T-helper 9 cell (primary cell): ENCODE data around the gene SERPING1.

ENCODE experiments used
- DNase-seq: peaks from one replicate; pipeline ENCODE4 v3.0.0-alpha.2; 2020

The SERPING1 gene

GRCh38 chr11:57597916-57598830, 688 bp downstream of the SERPING1 start:
- DNase-seq: no peak

DNA sequence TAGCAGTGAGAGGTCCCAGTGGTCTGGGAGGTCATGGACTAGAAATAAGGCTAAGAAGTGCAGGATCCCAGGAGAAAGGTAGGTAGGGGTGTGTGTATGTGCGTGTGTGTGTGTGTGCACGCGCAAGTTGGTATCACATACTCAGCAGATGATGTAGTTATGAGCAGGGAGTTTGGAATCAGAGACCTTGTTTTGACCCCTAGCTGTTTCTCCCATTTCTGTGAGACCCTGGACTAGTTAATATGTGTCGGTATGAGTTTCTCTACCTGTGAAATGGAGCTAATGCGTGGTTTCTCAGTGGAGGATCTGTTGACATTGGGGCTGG, 1.3 kb downstream of the SERPING1 start:
- no peak for DNase-seq

- DNase-seq: no peak
Observed at GRCh38 chr11:57599381-57599780, 1.9 kb downstream of the SERPING1 start.

- no peak for DNase-seq
Observed at GRCh38 chr11:57601297-57601696, 3.8 kb downstream of the SERPING1 start.

DNA sequence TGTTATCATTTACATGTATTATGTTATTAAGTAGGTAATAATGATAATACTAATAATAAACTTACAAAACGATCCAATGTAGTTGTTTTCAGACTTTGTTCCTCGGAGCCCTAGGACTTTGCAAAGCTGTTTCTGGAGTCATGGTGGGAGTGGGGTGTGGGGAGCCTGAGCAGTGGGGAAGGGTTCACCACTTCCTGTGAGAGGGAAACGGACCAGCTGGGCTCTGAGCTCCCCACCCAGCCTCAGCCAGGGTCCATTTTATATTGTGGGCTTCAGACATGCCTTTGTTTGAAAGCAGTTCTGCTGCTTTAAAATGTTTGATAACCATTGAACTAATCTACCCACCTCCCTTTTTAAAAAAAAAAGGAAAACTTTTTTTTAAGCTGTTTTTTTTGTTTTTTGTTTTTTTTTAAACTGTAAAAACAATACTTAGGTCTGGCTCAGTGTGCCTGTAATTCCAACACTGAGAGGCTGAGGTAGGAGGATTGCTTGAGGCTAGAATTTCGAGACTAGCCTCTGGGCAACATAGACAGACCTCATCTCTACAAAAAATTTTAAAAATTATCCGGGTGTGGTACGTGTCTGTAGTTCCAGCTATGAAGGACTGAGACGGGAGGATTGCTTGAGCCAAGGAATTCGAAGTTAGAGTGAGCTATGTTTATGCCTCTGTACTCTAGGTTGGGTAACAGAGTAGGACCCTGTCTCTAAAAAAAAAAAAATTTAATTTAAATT, 7.0 kb downstream of the SERPING1 start:
- DNase-seq: no peak

DNA sequence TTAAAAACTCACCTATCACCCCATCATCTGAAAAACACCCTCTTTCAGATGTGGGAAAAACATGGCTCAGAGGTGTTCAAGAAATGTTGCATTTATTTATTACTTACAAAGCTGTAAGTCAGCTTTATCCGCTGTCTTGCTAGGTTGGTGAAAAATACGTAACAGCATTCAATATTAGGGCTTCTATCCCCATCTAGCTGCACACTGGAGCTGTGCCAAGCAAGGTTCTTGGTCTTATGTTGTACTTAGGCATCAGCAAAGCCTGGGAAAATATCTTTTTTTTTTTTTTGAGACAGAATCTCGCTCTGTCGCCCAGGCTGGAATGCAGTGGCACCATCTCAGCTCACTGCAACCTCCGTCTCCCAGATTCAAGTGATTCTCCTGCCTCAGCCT, 7.5 kb downstream of the SERPING1 start:
- no peak for DNase-seq

DNA sequence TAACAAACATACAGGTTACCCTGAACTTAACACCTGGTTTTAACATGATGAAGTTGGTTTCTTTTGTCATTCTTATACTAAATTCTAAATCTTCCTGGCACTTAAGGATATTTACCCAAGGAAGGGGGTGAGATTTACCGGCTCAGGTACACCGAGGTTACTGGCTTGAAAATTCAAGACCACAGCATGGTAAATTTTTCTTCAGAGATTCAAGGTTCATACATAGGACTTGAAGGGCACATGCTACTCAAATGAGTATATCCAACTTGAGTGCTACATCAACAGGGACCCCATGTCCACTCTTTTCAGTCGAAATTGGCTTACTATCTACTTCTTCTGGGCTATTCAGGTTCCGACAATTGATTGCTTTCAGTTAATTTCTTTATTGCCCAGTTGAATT, 12.7 kb downstream of the SERPING1 start:
- no peak for DNase-seq

DNA sequence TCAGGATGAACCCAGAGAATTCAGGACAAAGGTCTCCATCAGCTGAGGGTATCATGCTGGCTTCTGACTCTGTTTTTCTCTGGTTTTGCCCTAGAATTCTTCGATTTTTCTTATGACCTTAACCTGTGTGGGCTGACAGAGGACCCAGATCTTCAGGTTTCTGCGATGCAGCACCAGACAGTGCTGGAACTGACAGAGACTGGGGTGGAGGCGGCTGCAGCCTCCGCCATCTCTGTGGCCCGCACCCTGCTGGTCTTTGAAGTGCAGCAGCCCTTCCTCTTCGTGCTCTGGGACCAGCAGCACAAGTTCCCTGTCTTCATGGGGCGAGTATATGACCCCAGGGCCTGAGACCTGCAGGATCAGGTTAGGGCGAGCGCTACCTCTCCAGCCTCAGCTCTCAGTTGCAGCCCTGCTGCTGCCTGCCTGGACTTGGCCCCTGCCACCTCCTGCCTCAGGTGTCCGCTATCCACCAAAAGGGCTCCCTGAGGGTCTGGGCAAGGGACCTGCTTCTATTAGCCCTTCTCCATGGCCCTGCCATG, 16.8 kb downstream of the SERPING1 start:
- no peak for DNase-seq

GRCh38 chr11:57615308-57615707, 17.8 kb downstream of the SERPING1 start:
- DNase-seq: no peak

- DNase-seq: no peak
Observed at GRCh38 chr11:57616595-57616994, 19.1 kb downstream of the SERPING1 start.

DNA sequence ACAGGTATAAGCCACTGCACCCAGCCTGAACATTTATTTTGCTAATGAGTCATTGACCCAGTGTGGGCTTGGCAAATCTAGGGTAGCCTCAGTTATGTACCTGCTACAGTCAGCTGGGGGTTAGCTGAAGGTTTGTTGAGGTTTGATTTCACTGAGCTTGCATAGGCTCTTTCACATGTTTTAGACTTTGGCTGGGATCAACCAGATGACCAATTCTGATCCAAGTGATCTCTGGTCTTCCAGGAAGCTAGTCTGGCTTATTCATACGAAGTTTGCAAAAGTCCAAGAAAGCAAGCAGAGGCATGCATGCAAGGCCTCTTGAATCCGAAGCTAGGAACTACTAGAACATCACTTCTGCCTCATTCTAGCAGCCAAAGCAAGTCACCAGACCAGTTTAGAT, 21.0 kb downstream of the SERPING1 start:
- DNase-seq: no peak

GRCh38 chr11:57619331-57619730, 21.8 kb downstream of the SERPING1 start:
- no peak for DNase-seq

- no peak for DNase-seq
Observed at GRCh38 chr11:57620467-57620866, 23.0 kb downstream of the SERPING1 start.

DNA sequence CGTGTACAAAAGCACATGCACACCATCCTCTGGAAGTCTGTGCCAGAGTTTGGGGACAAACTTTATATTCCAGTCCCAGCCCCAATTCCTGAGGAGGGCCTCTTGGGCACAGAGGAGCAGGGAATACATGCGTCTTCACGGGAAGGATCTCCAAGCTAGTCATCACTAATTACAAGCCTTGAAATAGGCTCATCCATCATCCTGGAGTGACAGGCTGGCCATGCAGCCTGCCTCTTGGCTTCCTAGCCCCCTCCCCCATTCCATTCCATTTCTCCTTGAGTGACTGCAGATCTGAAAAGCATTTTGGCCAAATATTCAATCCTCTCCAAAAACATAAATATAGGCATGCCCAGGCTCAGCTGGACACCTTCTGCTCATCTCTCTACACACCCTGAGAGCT, 24.8 kb downstream of the SERPING1 start:
- no peak for DNase-seq

DNA sequence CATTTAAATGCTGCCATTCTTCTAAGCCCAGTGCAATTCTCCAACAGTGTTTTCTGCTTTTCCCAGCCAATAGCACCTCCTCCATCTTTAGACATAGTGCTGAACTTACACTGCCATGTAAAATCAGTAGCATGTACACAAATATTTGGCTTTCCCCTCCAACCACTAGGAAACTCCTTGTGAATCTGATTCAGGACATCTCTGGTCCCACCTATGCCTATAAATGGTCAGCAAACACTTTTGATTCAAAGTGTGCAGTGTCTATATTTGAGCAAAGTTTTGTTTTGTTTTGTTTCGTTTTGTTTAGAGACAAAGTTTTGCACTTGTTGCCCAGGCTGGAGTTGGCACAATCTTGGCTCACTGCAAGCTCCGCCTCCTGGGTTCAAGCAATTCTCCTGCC, 27.4 kb downstream of the SERPING1 start:
- DNase-seq: no peak

DNA sequence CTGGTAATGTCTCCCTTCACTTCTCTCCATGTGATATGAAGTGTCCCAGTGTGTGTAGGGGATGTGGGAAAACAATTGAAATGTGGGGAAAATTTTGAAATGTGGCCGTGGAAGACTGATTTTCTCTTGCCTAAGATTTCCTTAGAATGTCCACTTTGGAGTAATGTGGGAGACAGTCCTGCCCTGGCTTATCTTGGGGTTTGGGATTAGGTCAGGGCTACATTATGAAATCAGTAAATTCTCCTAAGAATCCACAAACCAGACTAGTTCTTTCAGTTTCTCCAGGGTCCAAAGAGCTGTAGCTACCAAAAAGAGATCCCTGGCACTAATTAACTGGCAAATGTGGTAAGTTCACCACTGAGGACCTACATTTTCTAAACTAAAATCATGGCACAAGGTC, 29.4 kb downstream of the SERPING1 start:
- no peak for DNase-seq

- DNase-seq: no peak
Observed at GRCh38 chr11:57630171-57630570, 32.7 kb downstream of the SERPING1 start.

DNA sequence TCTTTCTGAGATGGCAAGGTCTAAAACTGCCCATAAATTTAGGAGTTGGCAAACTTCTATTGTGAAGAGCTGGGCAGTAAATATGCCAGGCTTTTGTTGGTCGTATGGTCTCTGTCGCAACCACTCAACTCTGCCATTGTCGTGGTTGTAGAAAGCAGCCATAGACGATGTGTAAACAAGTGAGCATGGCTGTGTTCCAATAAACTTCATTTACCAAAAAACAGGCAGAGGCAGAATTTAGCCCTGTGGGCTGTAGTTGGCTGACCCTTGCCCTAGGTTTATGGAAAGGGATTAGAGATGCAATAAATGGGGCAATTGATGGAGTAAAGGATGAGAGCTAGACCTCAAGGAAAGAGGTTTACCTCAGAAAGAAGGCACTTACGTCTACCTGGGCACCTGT, 34.6 kb downstream of the SERPING1 start:
- no peak for DNase-seq

GRCh38 chr11:57633394-57634070, 36.0 kb downstream of the SERPING1 start:
- no peak for DNase-seq

- DNase-seq: no peak
Observed at GRCh38 chr11:57634311-57634710, 36.8 kb downstream of the SERPING1 start.

DNA sequence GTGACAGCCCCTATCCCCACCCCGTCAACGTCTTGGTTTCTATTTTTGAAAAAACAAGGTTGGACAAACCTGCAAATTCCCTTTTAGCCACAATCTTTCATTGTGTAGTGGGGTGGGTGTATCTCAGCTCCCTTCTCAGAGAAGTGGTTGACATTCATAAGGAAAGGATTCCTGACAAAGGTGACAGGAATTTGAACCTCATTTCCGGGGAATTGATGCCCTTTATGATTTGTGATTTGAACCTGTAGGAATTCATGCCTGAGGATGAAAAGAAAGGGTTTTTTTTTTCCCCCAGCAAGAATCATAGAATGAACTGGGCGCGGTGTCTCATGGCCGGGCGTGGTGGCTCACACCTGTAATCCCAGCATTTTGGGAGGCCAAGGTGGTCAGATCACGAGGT, 37.8 kb downstream of the SERPING1 start:
- DNase-seq: no peak

DNA sequence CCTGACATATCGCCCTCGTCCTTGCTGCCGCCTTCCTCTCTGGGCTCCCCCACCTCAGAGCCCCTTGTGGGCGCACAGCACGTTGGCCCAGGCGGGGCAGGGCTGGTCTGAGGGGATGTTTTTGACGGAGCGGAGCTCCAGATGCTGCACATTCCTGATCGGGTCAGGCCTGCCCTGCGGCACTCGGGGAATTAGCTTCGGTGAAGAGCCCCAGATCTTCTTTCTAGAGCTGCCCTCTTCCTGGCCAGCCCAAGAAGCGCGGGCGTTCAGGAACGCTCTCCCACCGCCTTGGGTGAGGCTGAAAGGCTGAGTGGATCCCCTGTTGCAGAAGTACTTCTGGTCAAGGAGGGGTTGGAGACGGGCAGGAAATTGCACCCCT, 40.1 kb downstream of the SERPING1 start:
- no peak for DNase-seq

DNA sequence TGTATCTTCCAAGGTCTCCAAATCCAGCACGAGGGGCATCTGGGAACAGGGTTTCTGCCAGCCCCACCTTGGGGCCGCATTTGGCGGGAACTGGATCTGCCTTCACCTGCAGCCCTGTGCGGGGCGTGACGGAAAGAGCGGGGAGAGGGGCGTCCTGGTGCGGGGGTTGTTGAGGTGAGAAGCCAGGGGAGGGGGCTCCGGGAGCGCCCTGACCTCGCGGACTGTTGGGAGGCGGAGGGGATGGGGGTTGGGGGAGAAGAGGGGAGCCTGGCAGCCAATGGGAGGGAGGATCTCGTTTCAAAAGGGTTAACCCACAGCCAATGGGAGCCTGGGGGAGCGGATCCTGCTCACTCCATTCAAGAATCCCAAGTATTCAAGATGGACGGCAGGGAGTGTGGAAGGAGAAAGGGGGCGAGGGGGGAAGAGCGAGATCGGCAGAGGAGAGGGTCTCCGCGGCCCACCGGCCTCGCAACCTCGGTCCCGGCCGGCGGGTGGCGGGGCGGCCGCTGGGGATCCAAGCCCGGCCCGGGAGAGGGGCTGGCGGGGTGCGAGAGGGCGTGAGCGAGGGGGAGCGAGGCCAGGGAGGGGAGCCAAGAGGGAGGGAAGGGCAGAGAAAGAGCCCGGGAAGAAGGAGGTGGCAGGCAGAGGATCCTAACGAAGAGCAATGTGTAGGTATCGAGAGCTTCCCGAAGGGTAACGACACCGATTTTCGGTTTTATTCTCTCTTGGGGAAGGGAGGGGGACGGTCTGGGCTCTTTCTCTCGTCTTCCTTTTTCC, 40.7 kb downstream of the SERPING1 start:
- DNase-seq: no peak
